ENCODE results near the gene WNT3.

Gene WNT3

DNA sequence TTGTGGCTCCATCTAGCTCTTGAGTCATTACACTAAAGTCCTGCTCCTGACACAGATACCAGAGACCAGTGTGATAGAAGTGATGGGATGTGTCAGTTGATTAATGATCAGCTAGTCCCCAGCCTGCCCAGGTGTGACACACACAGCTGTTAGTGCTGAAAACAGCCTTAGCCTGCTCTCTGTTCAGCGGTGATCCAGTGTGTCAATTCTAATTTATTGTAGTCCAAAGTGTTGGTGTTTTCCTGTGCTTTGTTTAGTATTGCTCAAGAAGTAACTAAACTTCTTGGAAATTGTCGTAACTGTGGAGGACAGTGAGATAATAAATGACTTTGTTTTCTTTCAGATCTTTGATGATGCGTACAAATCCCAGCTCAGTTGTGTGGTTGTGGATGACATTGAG, 92.3 kb downstream of the WNT3 start:
- TF ChIP-seq, protein P1, sequence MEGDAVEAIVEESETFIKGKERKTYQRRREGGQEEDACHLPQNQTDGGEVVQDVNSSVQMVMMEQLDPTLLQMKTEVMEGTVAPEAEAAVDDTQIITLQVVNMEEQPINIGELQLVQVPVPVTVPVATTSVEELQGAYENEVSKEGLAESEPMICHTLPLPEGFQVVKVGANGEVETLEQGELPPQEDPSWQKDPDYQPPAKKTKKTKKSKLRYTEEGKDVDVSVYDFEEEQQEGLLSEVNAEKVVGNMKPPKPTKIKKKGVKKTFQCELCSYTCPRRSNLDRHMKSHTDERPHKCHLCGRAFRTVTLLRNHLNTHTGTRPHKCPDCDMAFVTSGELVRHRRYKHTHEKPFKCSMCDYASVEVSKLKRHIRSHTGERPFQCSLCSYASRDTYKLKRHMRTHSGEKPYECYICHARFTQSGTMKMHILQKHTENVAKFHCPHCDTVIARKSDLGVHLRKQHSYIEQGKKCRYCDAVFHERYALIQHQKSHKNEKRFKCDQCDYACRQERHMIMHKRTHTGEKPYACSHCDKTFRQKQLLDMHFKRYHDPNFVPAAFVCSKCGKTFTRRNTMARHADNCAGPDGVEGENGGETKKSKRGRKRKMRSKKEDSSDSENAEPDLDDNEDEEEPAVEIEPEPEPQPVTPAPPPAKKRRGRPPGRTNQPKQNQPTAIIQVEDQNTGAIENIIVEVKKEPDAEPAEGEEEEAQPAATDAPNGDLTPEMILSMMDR (IDR thresholded peaks at IDR 0.05; ENCODE audit: low read depth, low read length) = no peak
- no peak for DNase-seq (ENCODE audit: extremely low read depth, low read depth)

DNA sequence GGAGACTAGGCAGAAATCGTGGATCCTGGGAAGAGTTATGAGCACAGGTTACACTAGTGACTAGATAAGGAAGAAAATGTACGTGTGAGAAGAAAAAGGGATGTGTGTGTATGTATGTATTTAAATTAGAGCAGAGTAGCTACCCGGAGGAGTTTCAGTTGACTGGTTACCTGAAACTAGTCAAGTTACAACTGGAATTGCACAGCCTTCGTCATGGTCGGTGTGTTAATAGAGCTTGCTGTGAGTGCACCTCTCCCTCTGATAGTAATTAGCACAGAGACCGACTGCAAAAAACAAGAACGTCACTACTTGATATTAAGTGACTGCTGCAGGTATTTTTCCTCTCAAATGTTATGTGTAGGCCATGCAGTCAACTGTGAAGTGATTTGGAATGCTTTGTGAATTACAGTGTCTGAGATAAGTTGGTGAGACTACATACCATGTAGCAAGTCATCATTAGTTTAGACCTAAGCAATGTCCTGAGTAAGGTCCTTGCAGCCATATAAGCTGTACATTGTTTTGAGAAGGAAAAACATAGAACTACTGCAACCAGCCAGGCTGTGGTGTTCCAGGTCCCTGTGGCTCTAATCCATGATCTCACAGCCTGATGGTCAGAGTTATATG, 95.7 kb downstream of the WNT3 start:
- TF ChIP-seq, protein P1 (IDR thresholded peaks at IDR 0.05; ENCODE audit: low read depth, low read length) = no peak
- DNase-seq (ENCODE audit: extremely low read depth, low read depth) = no peak

DNA sequence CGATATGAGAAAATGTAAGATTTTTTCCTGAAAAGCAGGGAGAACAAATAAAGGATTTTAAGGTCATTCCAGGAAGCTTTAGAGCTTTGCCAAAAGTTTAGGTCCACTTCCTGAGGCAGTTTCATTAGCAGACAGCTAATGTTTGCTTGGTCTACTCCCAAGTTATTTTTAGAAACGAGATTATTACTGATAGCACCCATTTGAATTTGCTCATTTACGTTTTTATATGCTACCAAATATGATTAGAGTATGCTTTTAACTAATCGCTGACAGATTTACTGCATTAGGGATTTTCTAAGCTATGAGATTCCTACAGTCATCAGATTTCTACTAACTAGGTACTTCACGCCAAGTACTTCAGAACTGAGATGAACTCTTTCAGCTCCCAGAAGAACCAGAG, 98.1 kb downstream of the WNT3 start:
- no peak for DNase-seq (ENCODE audit: extremely low read depth, low read depth)
- TF ChIP-seq, protein P1 (IDR thresholded peaks at IDR 0.05; ENCODE audit: low read depth, low read length) = no peak

DNA sequence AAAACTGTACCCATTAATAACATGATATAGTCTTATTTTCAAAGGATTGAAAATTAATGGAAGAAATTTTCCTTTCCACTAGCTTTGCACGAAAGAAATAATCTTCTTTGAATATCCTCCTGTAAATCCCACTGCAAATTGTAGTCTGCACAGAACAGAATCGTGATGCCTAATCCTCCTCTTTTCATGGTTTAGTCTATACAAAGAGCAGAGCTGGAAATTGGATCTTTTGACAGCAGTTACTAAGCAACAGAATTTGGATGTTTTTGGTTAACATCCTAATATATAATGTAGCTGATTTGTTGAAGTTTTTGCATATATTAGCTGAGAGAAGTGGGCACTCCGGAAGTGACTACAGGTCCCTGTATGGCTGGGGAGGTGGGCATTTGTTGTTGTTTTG, 98.6 kb downstream of the WNT3 start:
- no peak for DNase-seq (ENCODE audit: extremely low read depth, low read depth)
- TF ChIP-seq, protein P1 (IDR thresholded peaks at IDR 0.05; ENCODE audit: low read depth, low read length) = no peak

DNA sequence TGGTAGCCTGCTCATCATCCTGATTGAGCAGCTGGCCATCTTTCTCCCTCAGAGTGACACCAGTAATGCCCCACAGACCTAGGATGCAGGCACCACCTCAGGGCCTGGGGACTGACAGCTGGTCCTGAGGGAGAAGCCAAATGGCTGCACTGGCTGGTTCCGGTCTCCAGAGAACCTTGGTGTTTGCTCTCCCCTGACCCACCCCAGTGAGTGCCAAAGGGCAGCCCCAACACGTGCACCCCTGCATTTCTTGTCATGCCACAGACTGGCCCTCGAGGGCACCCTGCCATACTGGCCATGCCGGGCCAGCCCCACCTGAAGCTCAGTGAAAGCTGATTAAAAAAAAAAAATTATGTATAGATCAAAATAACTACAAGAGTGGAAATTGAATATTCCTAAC, 100.5 kb downstream of the WNT3 start:
- TF ChIP-seq, protein P1 (IDR thresholded peaks at IDR 0.05; ENCODE audit: low read depth, low read length) = no peak

More for the DNA sequence above, 100.5 kb downstream of the WNT3 start:
- no peak for DNase-seq (ENCODE audit: extremely low read depth, low read depth)
